ENCODE measurements around the gene TECR. TPM values are rescaled to one million over a fixed set of nuclear protein-coding genes. Genes with fewer than 3 reads are reported as not detected.

Gene TECR
- total RNA-seq, 4 donors from 2014 or later = 111 to 176 (median 150) TPM

DNA sequence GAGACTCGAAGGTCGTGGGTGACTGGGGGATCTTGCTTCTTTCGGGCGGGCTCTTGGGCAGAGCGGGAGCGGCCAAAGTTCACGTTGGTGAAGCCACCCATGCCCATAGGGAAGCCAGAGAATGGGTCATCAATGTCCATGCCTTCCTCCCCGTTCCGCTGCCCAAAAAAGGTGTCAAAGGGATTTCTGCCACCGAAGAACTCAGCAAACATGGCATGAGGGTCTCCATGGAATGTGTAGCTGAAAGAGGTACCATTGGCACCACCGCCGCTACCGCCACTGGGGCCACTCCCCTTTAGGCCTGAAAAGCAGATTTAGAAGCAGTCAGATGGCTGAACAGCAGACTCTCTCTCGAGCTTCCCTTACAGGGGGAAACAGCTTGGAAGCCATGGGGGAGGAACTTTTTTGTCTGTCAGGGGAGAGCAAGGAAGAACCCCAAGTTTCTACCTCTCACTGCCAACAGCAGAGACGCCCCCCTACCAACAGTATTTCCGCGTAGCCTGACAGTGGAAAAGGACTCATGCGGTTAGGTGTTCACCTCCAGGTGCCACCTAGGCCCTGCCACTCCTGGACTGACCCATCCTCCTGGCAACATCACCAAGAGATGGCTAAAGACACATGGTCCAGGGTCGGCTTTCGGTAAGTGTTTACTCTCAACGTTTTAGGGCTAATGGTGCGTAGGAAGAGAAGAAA is 12.5 kb upstream of the TECR start:
- H3K9me3 ChIP-seq = no peaks in the 10 kb centered on the region
- peak overlapping the region; percentile 95 for H3K27ac ChIP-seq
- H3K4me3 ChIP-seq = peak overlapping the region; percentile 68
- peaks cover 50% of the 10 kb centered on the region for H3K4me1 ChIP-seq
- 13% methylated on average over 22 of the region's 22 CpGs for WGBS
- peaks cover 26% of the 10 kb centered on the region for H3K36me3 ChIP-seq
- no peaks in the 10 kb centered on the region for H3K27me3 ChIP-seq
- TF ChIP-seq EP300 (IDR thresholded peaks at IDR 0.05) = no peak
- no peak for DNase-seq (ENCODE audit: low spot score in 2 of 2)

DNA sequence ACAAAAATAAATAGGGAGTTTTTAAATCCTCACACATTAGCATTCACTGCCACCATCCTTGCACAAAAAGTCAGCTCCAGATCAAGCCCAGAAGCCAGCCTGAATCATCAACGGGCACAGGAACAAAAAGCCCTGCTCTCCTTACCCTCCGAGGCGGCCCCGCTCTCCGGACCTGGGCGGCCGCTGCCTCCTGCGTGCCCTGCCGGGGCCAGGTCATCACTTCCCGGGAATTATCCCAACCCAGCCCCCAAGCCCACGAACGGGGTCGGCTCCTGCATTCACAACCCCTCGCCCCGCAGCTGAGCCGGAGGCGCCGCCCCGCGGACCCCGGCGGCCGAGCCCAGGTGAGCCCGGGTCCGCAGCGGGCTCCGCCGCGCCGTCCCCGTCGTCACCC is 12.0 kb upstream of the TECR start:
- peak in 1 of 2 donors; percentile 76 for DNase-seq (ENCODE audit: low spot score in 2 of 2)
- Histone ChIP-seq H3K4me3 (peak overlapping the region; percentile 68), H3K9me3 (no peaks in the 10 kb centered on the region), H3K27ac (peak overlapping the region; percentile 95), H3K27me3 (no peaks in the 10 kb centered on the region), H3K36me3 (peaks cover 26% of the 10 kb centered on the region), H3K4me1 (peaks cover 53% of the 10 kb centered on the region)
- TF ChIP-seq, protein P1, sequence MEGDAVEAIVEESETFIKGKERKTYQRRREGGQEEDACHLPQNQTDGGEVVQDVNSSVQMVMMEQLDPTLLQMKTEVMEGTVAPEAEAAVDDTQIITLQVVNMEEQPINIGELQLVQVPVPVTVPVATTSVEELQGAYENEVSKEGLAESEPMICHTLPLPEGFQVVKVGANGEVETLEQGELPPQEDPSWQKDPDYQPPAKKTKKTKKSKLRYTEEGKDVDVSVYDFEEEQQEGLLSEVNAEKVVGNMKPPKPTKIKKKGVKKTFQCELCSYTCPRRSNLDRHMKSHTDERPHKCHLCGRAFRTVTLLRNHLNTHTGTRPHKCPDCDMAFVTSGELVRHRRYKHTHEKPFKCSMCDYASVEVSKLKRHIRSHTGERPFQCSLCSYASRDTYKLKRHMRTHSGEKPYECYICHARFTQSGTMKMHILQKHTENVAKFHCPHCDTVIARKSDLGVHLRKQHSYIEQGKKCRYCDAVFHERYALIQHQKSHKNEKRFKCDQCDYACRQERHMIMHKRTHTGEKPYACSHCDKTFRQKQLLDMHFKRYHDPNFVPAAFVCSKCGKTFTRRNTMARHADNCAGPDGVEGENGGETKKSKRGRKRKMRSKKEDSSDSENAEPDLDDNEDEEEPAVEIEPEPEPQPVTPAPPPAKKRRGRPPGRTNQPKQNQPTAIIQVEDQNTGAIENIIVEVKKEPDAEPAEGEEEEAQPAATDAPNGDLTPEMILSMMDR (IDR thresholded peaks at IDR 0.05) = no peak
- WGBS = 0% methylated on average over 5 of the region's 32 CpGs

DNA sequence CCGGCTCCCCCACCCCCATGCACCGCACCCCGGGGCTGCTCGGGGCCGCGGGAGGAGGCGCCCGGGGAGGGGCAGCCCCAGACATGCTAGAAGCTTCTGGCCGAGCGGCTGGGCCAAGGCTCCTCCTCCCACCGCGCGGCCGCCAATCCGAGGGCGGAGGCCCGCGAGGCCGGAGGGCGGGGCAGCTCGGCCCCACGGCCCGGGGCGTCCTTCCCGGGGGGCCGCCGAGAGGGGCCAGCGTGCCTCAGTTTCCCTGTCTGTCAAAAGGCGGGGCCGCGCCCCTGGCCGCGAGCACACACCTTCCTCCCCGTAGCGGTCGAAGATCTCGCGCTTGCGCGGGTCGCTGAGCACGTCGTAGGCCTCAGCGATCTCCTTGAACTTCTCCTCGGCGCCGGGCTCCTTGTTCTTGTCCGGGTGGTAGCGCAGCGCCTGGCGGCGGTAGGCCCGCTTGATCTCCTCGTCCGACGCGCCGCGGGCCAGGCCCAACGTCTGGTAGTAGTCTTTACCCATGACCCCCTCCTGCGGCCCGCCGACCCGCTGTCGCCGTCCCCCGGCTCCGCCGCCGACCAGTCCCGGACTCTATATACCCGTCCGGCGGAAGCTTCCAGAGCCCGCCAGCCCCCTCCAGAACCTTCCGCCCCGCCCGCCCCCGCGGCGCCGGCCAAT is 11.4 kb upstream of the TECR start, which contains the start of gene DNAJB1:
Gene DNAJB1 (minus strand): TSS at position 558 of the 666 bp plus-strand sequence. CDS start 48 bp downstream, at position 510.
- H3K27me3 ChIP-seq = no peaks in the 10 kb centered on the region
- 2% methylated on average over 34 of the region's 82 CpGs for WGBS
- peaks cover 26% of the 10 kb centered on the region for H3K36me3 ChIP-seq
- no peaks in the 10 kb centered on the region for H3K9me3 ChIP-seq
- peak within 1 kb of the TSS; percentile 95 for H3K27ac ChIP-seq
- H3K4me3 ChIP-seq = peak within 1 kb of the TSS; percentile 68
- peaks cover 53% of the 10 kb centered on the region for H3K4me1 ChIP-seq
- TF ChIP-seq POLR2AphosphoS5 (IDR thresholded peaks at IDR 0.05) = peak; percentile 58 to 95 (median 87)
- TF ChIP-seq, protein P1 (IDR thresholded peaks at IDR 0.05) = no peak
- TF ChIP-seq POLR2A (IDR thresholded peaks at IDR 0.05) = peak; percentile 89 to 98
- peak; percentile 85 to 90 for DNase-seq (ENCODE audit: low spot score in 2 of 2)

DNA sequence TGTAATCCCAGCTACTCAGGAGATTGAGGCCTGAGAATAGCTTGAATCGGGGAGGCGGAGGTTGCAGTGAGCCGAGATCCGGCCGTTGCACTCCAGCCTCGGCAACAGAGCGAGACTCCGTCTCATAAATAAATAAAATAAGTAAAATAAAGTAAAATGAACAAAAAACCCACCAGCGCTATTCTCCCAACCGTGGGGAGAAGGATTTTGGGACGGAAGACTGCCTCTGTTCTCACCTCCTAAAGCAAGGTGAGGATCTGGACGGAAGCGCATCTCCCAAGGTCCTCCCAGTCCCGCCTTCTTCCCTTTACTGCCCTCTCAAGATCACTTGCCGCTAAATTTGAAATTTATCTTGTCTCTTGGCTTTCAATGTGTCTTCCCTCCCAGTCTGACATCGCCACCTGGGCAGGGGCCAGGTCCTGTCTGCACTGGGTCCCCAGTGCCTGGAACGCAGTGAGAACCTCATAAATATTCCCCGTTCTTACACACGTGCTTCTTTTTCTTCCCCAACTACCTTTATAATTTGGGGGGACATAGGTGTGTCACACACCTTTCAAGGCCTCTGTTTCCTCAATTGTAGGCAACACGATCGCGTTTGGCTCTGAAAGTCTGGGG is 10.0 kb upstream of the TECR start:
- TF ChIP-seq POLR2A (IDR thresholded peaks at IDR 0.05) = no peak
- no peak for TF ChIP-seq POLR2AphosphoS5 (IDR thresholded peaks at IDR 0.05)
- TF ChIP-seq, protein P1 (IDR thresholded peaks at IDR 0.05) = no peak
- TF ChIP-seq EP300 (IDR thresholded peaks at IDR 0.05) = no peak
- no peak for DNase-seq (ENCODE audit: low spot score in 2 of 2)
- Histone ChIP-seq H3K27ac (peak overlapping the region; percentile 83), H3K4me1 (peaks cover 48% of the 10 kb centered on the region), H3K36me3 (peaks cover 21% of the 10 kb centered on the region), H3K27me3 (no peaks in the 10 kb centered on the region), H3K4me3 (peak overlapping the region; percentile 68), H3K9me3 (no peaks in the 10 kb centered on the region)
- WGBS = 83% methylated on average over 22 of the region's 22 CpGs

DNA sequence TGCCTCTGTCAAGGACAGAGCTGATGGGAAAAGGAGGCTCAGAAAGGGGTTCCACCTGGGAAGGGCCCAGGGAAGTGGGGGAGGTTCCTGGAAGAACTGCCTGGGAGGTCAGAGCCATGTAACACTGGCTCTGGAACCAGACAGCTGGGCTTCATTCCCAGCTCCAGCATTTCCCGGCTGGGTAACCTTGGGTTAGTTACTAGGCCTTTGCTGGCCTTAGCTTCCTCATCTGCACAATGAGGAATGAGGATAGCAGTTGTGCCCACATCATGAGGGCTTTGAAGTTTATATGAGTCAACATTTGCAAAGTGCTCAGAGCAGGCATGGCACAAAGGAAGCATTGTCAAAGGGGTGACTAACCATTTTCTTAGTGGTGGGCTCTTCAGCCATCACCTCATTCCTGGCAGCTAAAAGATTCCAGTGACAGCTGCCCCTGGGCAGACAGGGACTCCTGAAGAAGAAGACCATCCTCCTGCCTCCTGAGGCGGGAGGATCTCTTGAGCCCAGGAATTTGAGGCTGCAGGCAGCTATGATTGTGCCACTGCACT is 9.5 kb upstream of the TECR start:
- Histone ChIP-seq H3K27me3 (no peaks in the 10 kb centered on the region), H3K4me3 (no peak overlapping the region), H3K36me3 (peaks cover 15% of the 10 kb centered on the region), H3K4me1 (peaks cover 47% of the 10 kb centered on the region), H3K27ac (peak overlapping the region; percentile 83), H3K9me3 (no peaks in the 10 kb centered on the region)
- 60% methylated on average over 2 of the region's 2 CpGs for WGBS
- TF ChIP-seq POLR2A (IDR thresholded peaks at IDR 0.05) = no peak
- TF ChIP-seq, protein P1 (IDR thresholded peaks at IDR 0.05) = no peak
- no peak for TF ChIP-seq EP300 (IDR thresholded peaks at IDR 0.05)
- TF ChIP-seq POLR2AphosphoS5 (IDR thresholded peaks at IDR 0.05) = no peak
- DNase-seq (ENCODE audit: low spot score in 2 of 2) = no peak

Data from suprapubic skin (tissue), 4 donors.